HCT116 (cell line): ENCODE measurements around the gene PGBD5. TPM values are rescaled to one million over a fixed set of nuclear protein-coding genes. Genes with fewer than 3 reads are reported as not detected.

Experiments
- ATAC-seq: fragments of 200-7000 bp; cut with Tn5 transposase; 2 replicates; pipeline ENCODE4 v1.9.1; 2020; ENCODE audit warnings: mild to moderate bottlenecking, moderate library complexity
- BruUV-seq: library from RNA; stranded (reverse); fragments of 400-500 nt; replicated peaks from 2 replicates; lab custom pipeline; 2021; lab: Mats Ljungman, UMichigan
- CTCF ChIA-PET: fragments of 300-600 bp; sonication (Branson Sonifier 250); formaldehyde crosslinking; loops from one replicate; lab custom pipeline; 2021; ENCODE audit warnings: antibody characterized with exemption; lab: Charles Lee
- POLR2A ChIA-PET: fragments of 300-600, 350-600 bp; sonication (Branson Sonifier 250); formaldehyde crosslinking; loops from one replicate; lab custom pipeline; 2021; ENCODE audit warnings: antibody characterized with exemption; lab: Charles Lee
- RAD21 ChIA-PET, 2 experiments: fragments of 300-600 bp; sonication (Branson Sonifier 250); formaldehyde crosslinking; loops; one replicate each; lab custom pipeline; 2023; ENCODE audit warnings: low total read pairs in 2 of 2; ENCODE audit not compliant: uncharacterized antibody in 2 of 2, unreplicated experiment in 2 of 2, low non-redundant PET in 1 of 2; lab: Charles Lee
- DNase-seq: peaks from one replicate; pipeline ENCODE4 v3.0.0-alpha.2; 2010; ENCODE audit warnings: low read depth, low spot score
- H2AFZ ChIP-seq: fragments of 200-600 bp; shearing (Covaris generic), sonication (generic); 2 replicates; pipeline ENCODE4 v1.6.1; 2017; ENCODE audit warnings: low read depth, mixed run types, mixed read lengths, antibody characterized with exemption, low read length; ENCODE audit not compliant: poor library complexity, severe bottlenecking
- H3K27ac ChIP-seq: 2 replicates; pipeline ENCODE4 v1.5.1; 2012; ENCODE audit warnings: low read depth, low read length
- H3K27me3 ChIP-seq: fragments of 200-600 bp; sonication (generic); 2 replicates; pipeline ENCODE4 v1.6.1; 2016; ENCODE audit warnings: mixed run types, low read length, mixed read lengths; ENCODE audit not compliant: insufficient read depth
- H3K36me3 ChIP-seq, 2 experiments: fragments of 200-500 bp in 1 of 2; fragments of 200-600 bp in 1 of 2; sonication (Bioruptor generic) in 1 of 2; sonication (generic) in 1 of 2; 2 replicates each; pipeline versions ENCODE4 v1.5.1 to v1.6.1; 2014 to 2016; ENCODE audit warnings: low read length in 2 of 2, inconsistent platforms in 1 of 2, mixed read lengths in 1 of 2, mixed run types in 1 of 2; ENCODE audit not compliant: insufficient read depth in 2 of 2, control insufficient read depth in 1 of 2
- H3K4me1 ChIP-seq, 2 experiments: fragments of 200-600 bp in 1 of 2; sonication (generic) in 1 of 2; 2 replicates each; pipeline versions ENCODE4 v1.5.1 to v1.6.1; 2012 to 2017; ENCODE audit warnings: low read length in 2 of 2, inconsistent platforms in 1 of 2, mild to moderate bottlenecking in 1 of 2, mixed read lengths in 1 of 2, mixed run types in 1 of 2, moderate library complexity in 1 of 2; ENCODE audit not compliant: insufficient read depth in 2 of 2, control insufficient read depth in 1 of 2
- H3K4me2 ChIP-seq: fragments of 200-600 bp; sonication (generic); 2 replicates; pipeline ENCODE4 v1.6.1; 2017; ENCODE audit warnings: mixed run types, low read length, mixed read lengths
- H3K4me3 ChIP-seq, 2 experiments: fragments of 200-600 bp in 1 of 2; sonication (generic) in 1 of 2; replicated peaks in 1 of 2; 2 replicates each; pipeline ENCODE4 v1.5.1; 2011 to 2016; ENCODE audit warnings: low read length in 2 of 2, control low read depth in 1 of 2, low read depth in 1 of 2, mild to moderate bottlenecking in 1 of 2, mixed read lengths in 1 of 2, mixed run types in 1 of 2
- H3K79me2 ChIP-seq: fragments of 200-600 bp; sonication (generic); 2 replicates; pipeline ENCODE4 v1.6.1; 2017; ENCODE audit warnings: mild to moderate bottlenecking, mixed run types, low read length, moderate library complexity, mixed read lengths; ENCODE audit not compliant: insufficient read depth
- H3K9ac ChIP-seq: fragments of 200-600 bp; sonication (generic); 2 replicates; pipeline ENCODE4 v1.6.1; 2016; ENCODE audit warnings: low read length, mixed read lengths
- H3K9me2 ChIP-seq: fragments of 200-600 bp; sonication (generic), shearing (Covaris generic); 2 replicates; pipeline ENCODE4 v1.6.1; 2017; ENCODE audit warnings: mixed run types, mild to moderate bottlenecking, moderate library complexity; ENCODE audit not compliant: insufficient read depth
- H3K9me3 ChIP-seq, 2 experiments: fragments of 200-500 bp in 1 of 2; fragments of 200-600 bp in 1 of 2; sonication (Bioruptor generic) in 1 of 2; sonication (generic) in 1 of 2; 2 replicates each; pipeline ENCODE4 v1.6.1; 2014 to 2017; ENCODE audit warnings: low read length in 2 of 2, mixed read lengths in 2 of 2, inconsistent platforms in 1 of 2, low read depth in 1 of 2, mild to moderate bottlenecking in 1 of 2, mixed run types in 1 of 2, moderate library complexity in 1 of 2; ENCODE audit not compliant: control insufficient read depth in 1 of 2, insufficient read depth in 1 of 2
- H4K20me1 ChIP-seq: fragments of 200-600 bp; sonication (generic), shearing (Covaris generic); 2 replicates; pipeline ENCODE4 v1.6.1; 2017; ENCODE audit warnings: mixed run types, mild to moderate bottlenecking, moderate library complexity; ENCODE audit not compliant: insufficient read depth
- CEBPB ChIP-seq: IDR thresholded peaks from 2 replicates; pipeline ENCODE4 v1.6.1; 2012; ENCODE audit warnings: low read depth
- POLR2A ChIP-seq: IDR thresholded peaks from 2 replicates; pipeline ENCODE4 v1.7.0; 2011; ENCODE audit warnings: borderline replicate concordance; ENCODE audit not compliant: insufficient read depth, insufficient read length; ENCODE audit errors: extremely low read depth
- RAD21 ChIP-seq: IDR thresholded peaks from 2 replicates; pipeline ENCODE4 v1.6.1; 2012; ENCODE audit warnings: low read depth, mild to moderate bottlenecking
- SIN3A ChIP-seq: IDR thresholded peaks from 2 replicates; pipeline ENCODE4 v1.6.1; 2012; ENCODE audit warnings: low read depth
- SP1 ChIP-seq: IDR thresholded peaks from 2 replicates; pipeline ENCODE4 v1.6.1; 2012; ENCODE audit warnings: low read depth
- ZNF274 ChIP-seq: fragments of 200-500 bp; sonication (Bioruptor generic); IDR thresholded peaks from 2 replicates; pipeline ENCODE4 v1.6.1; 2014; ENCODE audit warnings: mild to moderate bottlenecking, low read depth, low read length, inconsistent platforms
- intact Hi-C: fragments of 100-400 bp; cut with micrococcal nuclease; formaldehyde crosslinking; loops from 2 replicates; pipeline ENCODE4 v1.10.0; 2022
- total RNA-seq: library from RNA; stranded (reverse); gene quantifications from one replicate; pipeline ENCODE4 v1.2.1, GENCODE V29; 2021; ENCODE audit not compliant: unreplicated experiment
- TF ChIP-seq, protein P1 (sequence below): IDR thresholded peaks from 2 replicates; pipeline ENCODE4 v1.6.1; 2011; ENCODE audit warnings: mild to moderate bottlenecking, low read length, moderate library complexity; ENCODE audit not compliant: insufficient replicate concordance; ENCODE audit errors: extremely low read depth
- TF ChIP-seq, protein P2 (sequence below): IDR thresholded peaks from 2 replicates; pipeline ENCODE4 v1.6.1; 2012; ENCODE audit warnings: low read depth
- TF ChIP-seq, protein P3 (sequence below), 3 experiments: fragments of 200-600 bp in 1 of 3; sonication (generic) in 1 of 3; IDR thresholded peaks in 2 of 3; conservative IDR thresholded peaks in 1 of 3; 2 replicates each; pipeline ENCODE4 v1.5.1; 2012 to 2017; ENCODE audit warnings: low read depth in 2 of 3, low read length in 2 of 3, antibody characterized with exemption in 1 of 3, borderline replicate concordance in 1 of 3, control low read depth in 1 of 3, mild to moderate bottlenecking in 1 of 3, mixed read lengths in 1 of 3, mixed run types in 1 of 3, moderate library complexity in 1 of 3; ENCODE audit not compliant: insufficient read depth in 1 of 3
- TF ChIP-seq, protein P4 (sequence below): IDR thresholded peaks from 2 replicates; pipeline ENCODE4 v1.6.1; 2012

Gene PGBD5
- total RNA-seq, 1 experiment from 2014 or later, result 0.27 TPM

DNA sequence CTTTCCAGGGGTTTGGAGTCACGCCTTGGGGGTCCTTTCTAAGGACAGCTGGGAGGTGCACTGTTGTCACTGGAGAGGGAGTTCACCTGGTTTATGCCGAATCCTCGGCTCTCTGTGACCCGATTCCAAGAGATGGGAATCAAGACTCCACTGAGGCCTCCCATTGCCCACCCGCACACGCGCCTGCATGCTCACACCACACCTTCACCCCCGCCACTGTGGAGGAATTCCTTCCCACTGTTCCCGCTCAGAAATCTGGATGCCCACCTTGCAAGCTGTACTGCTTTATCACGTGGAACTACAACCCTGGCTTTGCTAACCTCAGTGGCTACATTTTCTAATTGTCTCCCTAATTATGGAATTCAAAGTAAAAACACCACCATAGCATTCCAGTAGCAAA is 29.2 kb downstream of the PGBD5 start:
- Histone ChIP-seq H3K9me2 (no peaks in the 10 kb centered on the region), H3K27ac (no peak overlapping the region), H3K4me1 (no peaks in the 10 kb centered on the region), H3K27me3 (no peaks in the 10 kb centered on the region; the same call in 1 of the 2 replicates), H3K79me2 (no peaks in the 10 kb centered on the region), H3K9ac (no peak overlapping the region), H3K9me3 (no peaks in the 10 kb centered on the region), H3K36me3 (no peaks in the 10 kb centered on the region), H3K4me2 (no peak overlapping the region), H2AFZ (no peak overlapping the region), H4K20me1 (no peaks in the 10 kb centered on the region), H3K4me3 (no peak overlapping the region)
- TF ChIP-seq, protein P1, sequence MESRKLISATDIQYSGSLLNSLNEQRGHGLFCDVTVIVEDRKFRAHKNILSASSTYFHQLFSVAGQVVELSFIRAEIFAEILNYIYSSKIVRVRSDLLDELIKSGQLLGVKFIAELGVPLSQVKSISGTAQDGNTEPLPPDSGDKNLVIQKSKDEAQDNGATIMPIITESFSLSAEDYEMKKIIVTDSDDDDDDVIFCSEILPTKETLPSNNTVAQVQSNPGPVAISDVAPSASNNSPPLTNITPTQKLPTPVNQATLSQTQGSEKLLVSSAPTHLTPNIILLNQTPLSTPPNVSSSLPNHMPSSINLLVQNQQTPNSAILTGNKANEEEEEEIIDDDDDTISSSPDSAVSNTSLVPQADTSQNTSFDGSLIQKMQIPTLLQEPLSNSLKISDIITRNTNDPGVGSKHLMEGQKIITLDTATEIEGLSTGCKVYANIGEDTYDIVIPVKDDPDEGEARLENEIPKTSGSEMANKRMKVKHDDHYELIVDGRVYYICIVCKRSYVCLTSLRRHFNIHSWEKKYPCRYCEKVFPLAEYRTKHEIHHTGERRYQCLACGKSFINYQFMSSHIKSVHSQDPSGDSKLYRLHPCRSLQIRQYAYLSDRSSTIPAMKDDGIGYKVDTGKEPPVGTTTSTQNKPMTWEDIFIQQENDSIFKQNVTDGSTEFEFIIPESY, result no peak
- TF ChIP-seq, protein P2, sequence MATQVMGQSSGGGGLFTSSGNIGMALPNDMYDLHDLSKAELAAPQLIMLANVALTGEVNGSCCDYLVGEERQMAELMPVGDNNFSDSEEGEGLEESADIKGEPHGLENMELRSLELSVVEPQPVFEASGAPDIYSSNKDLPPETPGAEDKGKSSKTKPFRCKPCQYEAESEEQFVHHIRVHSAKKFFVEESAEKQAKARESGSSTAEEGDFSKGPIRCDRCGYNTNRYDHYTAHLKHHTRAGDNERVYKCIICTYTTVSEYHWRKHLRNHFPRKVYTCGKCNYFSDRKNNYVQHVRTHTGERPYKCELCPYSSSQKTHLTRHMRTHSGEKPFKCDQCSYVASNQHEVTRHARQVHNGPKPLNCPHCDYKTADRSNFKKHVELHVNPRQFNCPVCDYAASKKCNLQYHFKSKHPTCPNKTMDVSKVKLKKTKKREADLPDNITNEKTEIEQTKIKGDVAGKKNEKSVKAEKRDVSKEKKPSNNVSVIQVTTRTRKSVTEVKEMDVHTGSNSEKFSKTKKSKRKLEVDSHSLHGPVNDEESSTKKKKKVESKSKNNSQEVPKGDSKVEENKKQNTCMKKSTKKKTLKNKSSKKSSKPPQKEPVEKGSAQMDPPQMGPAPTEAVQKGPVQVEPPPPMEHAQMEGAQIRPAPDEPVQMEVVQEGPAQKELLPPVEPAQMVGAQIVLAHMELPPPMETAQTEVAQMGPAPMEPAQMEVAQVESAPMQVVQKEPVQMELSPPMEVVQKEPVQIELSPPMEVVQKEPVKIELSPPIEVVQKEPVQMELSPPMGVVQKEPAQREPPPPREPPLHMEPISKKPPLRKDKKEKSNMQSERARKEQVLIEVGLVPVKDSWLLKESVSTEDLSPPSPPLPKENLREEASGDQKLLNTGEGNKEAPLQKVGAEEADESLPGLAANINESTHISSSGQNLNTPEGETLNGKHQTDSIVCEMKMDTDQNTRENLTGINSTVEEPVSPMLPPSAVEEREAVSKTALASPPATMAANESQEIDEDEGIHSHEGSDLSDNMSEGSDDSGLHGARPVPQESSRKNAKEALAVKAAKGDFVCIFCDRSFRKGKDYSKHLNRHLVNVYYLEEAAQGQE, result no peak
- TF ChIP-seq CEBPB (no peak), POLR2A (no peak), SP1 (no peak), ZNF274 (no peak), SIN3A (no peak), RAD21 (no peak)
- TF ChIP-seq, protein P3, sequence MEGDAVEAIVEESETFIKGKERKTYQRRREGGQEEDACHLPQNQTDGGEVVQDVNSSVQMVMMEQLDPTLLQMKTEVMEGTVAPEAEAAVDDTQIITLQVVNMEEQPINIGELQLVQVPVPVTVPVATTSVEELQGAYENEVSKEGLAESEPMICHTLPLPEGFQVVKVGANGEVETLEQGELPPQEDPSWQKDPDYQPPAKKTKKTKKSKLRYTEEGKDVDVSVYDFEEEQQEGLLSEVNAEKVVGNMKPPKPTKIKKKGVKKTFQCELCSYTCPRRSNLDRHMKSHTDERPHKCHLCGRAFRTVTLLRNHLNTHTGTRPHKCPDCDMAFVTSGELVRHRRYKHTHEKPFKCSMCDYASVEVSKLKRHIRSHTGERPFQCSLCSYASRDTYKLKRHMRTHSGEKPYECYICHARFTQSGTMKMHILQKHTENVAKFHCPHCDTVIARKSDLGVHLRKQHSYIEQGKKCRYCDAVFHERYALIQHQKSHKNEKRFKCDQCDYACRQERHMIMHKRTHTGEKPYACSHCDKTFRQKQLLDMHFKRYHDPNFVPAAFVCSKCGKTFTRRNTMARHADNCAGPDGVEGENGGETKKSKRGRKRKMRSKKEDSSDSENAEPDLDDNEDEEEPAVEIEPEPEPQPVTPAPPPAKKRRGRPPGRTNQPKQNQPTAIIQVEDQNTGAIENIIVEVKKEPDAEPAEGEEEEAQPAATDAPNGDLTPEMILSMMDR (IDR thresholded peaks at IDR 0.05 in 2 of 3, conservative IDR thresholded peaks at IDR 0.05 in 1 of 3; ENCODE audit: borderline replicate concordance in 1 of 3, insufficient read depth in 1 of 3, low read depth in 2 of 3, low read length in 2 of 3), result no peak
- TF ChIP-seq, protein P4, sequence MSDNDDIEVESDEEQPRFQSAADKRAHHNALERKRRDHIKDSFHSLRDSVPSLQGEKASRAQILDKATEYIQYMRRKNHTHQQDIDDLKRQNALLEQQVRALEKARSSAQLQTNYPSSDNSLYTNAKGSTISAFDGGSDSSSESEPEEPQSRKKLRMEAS, result no peak
- POLR2A ChIA-PET, result no interaction called here
- CTCF ChIA-PET, result no interaction called here
- no TSS peak for BruUV-seq
- intact Hi-C loops, result no loop called here
- DNase-seq (no peak), ATAC-seq (no peak)
- RAD21 ChIA-PET, result no interaction called here
